Measurements from ENCODE around the gene SHROOM3. TPM values are rescaled to one million over a fixed set of nuclear protein-coding genes. Genes with fewer than 3 reads are reported as not detected.

The SHROOM3 gene
- total RNA-seq, 1 experiment from 2014 or later, result 27.6 TPM

DNA sequence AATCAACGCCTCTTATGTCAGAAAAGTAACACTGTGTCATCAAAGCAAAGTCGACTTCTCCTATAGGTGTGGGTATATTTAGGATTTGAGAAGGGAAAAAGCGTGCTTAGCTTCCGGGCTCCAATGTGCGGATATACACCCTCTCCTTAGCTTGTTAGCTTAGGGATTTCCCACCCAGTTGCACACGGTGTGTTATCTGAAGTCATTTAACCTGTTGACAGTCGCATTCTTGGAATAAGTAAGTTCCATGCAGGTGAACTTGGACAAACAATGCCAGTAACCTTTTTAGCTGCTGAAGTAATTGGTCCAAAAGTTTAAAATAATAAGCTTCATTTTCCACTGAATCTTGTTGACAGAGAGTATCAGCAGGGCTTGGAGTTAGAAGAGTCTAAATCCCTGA lies 113.7 kb downstream of the SHROOM3 start:
- H3K27ac ChIP-seq (ENCODE audit: insufficient read length, low read depth, low read length), result no peak overlapping the region

More for the DNA sequence above, 113.7 kb downstream of the SHROOM3 start:
- no peak overlapping the region for H2BK120ac ChIP-seq (ENCODE audit: low read depth, low read length, poor library complexity, severe bottlenecking)
- no peak overlapping the region for H2BK12ac ChIP-seq (ENCODE audit: insufficient read length, low read depth, low read length)
- 0 out of 7 replicates have a peak overlapping the region, but pooled peaks of 1 of the 3 experiments have one; percentile 2 for H3K27ac Mint-ChIP-seq
- TF ChIP-seq, protein P1, sequence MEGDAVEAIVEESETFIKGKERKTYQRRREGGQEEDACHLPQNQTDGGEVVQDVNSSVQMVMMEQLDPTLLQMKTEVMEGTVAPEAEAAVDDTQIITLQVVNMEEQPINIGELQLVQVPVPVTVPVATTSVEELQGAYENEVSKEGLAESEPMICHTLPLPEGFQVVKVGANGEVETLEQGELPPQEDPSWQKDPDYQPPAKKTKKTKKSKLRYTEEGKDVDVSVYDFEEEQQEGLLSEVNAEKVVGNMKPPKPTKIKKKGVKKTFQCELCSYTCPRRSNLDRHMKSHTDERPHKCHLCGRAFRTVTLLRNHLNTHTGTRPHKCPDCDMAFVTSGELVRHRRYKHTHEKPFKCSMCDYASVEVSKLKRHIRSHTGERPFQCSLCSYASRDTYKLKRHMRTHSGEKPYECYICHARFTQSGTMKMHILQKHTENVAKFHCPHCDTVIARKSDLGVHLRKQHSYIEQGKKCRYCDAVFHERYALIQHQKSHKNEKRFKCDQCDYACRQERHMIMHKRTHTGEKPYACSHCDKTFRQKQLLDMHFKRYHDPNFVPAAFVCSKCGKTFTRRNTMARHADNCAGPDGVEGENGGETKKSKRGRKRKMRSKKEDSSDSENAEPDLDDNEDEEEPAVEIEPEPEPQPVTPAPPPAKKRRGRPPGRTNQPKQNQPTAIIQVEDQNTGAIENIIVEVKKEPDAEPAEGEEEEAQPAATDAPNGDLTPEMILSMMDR (conservative IDR thresholded peaks at IDR 0.05), result no peak
- no peak overlapping the region for H4K8ac ChIP-seq (replicated peaks; ENCODE audit: insufficient read length, low read depth, low read length)
- peaks cover under 1 to 1% of the 10 kb centered on the region in 2 experiments; a peak in 1 of 5 replicates for H3K9me3 Mint-ChIP-seq
- H2BK15ac ChIP-seq (ENCODE audit: low read depth, low read length), result no peak overlapping the region
- no peak for DNase-seq
- no peak overlapping the region for H3K56ac ChIP-seq (ENCODE audit: insufficient read length, low read depth, low read length)
- no peaks in the 10 kb centered on the region for H3K27me3 Mint-ChIP-seq (ENCODE audit: low read depth)
- no peak overlapping the region for H4K5ac ChIP-seq (ENCODE audit: insufficient read length, low read depth, low read length)
- no peak overlapping the region for H3K4me3 Mint-ChIP-seq
- H3K18ac ChIP-seq (ENCODE audit: insufficient read length, low read depth, low read length), result no peak overlapping the region
- no peak overlapping the region for H2AFZ ChIP-seq (ENCODE audit: low read length)
- no peak overlapping the region for H3K4ac ChIP-seq (ENCODE audit: low read depth, low read length)
- no peak overlapping the region for H3K23ac ChIP-seq (ENCODE audit: insufficient read length, low read depth, low read length)
- no peak overlapping the region for H3K14ac ChIP-seq (ENCODE audit: insufficient read depth, low read length)
- H2BK20ac ChIP-seq (ENCODE audit: low read depth, low read length, poor library complexity, severe bottlenecking), result no peak overlapping the region
- no peak overlapping the region for H3T11ph ChIP-seq (ENCODE audit: low read length)
- peaks cover 33 to 35% of the 10 kb centered on the region in 2 experiments for H3K4me1 Mint-ChIP-seq
- no peaks in the 10 kb centered on the region for H3K79me1 ChIP-seq (ENCODE audit: insufficient read depth, low read depth, low read length, poor library complexity, severe bottlenecking)
- H3K79me2 ChIP-seq (ENCODE audit: insufficient read depth, low read length), result no peaks in the 10 kb centered on the region
- no peak overlapping the region for H3K9ac ChIP-seq (ENCODE audit: extremely low read depth, insufficient read length, low read length)
- no peak overlapping the region for H3K4me2 ChIP-seq (ENCODE audit: insufficient read depth, insufficient read length, low read length)
- H3K23me2 ChIP-seq (ENCODE audit: insufficient read length, low read depth, low read length, poor library complexity, severe bottlenecking), result no peaks in the 10 kb centered on the region
- H4K20me1 ChIP-seq (ENCODE audit: control insufficient read depth, insufficient read depth, insufficient read length), result no peaks in the 10 kb centered on the region
- H3K4me1 ChIP-seq (ENCODE audit: insufficient read depth, low read length), result peaks cover 4% of the 10 kb centered on the region
- H3K27me3 ChIP-seq (ENCODE audit: insufficient read depth, low read length), result no peaks in the 10 kb centered on the region
- no peaks in the 10 kb centered on the region for H3K9me3 ChIP-seq (ENCODE audit: control insufficient read depth, low read depth, low read length)
- no peak overlapping the region for H2BK5ac ChIP-seq (ENCODE audit: insufficient read length, low read length)
- H3K36me3 Mint-ChIP-seq (ENCODE audit: insufficient read depth in 1 of 3, low read depth in 3 of 3), result 0 out of 7 replicates have a peak, but pooled peaks cover 0 to 2% (median 0%) of the 10 kb centered on the region in 3 experiments
- no CpG with 5 or more reads among the region's 7 CpGs for WGBS (ENCODE audit: extremely low coverage, insufficient read length, low lambda C conversion rate)
- H4K91ac ChIP-seq (ENCODE audit: insufficient read length, low read depth, low read length), result no peak overlapping the region
- no peak overlapping the region for H2AK5ac ChIP-seq (ENCODE audit: insufficient read length, low read length)
